ENCODE measurements around the gene APOBEC4. TPM values are rescaled to one million over a fixed set of nuclear protein-coding genes. Genes with fewer than 3 reads are reported as not detected.
A peak's percentile ranks its signal among the peaks of the same experiment; 100 is the strongest.

APOBEC4 gene
- total and polyA plus RNA-seq, 2 of the 13 experiments (the other 11 are each of a cell fraction or from before 2014, with no cell fraction given) = not detected

GRCh38 chr1:183699616-183700160 is 46.6 kb upstream of the APOBEC4 start (continued):
- 0 out of 2 replicates have a peak, but pooled peaks have one; percentile 46 for TF ChIP-seq ZNF329 (CRISPR knock-in tag; IDR thresholded peaks at IDR 0.05; ENCODE audit: low read depth)
- no peak for TF ChIP-seq ZNF142 (CRISPR knock-in tag; IDR thresholded peaks at IDR 0.05)
- peak; percentile 66; the same call in 1 of the 2 replicates for TF ChIP-seq MLX (CRISPR knock-in tag; IDR thresholded peaks at IDR 0.05)
- TF ChIP-seq DPF2 (CRISPR knock-in tag; IDR thresholded peaks at IDR 0.05; ENCODE audit: borderline replicate concordance, low read depth) = peak; percentile 96
- no peak for TF ChIP-seq ZNF234 (CRISPR knock-in tag; conservative IDR thresholded peaks at IDR 0.05)
- peak; percentile 20; the same call in 1 of the 2 replicates for TF ChIP-seq ZSCAN25 (CRISPR knock-in tag; IDR thresholded peaks at IDR 0.05)
- no peak for TF ChIP-seq ZNF678 (CRISPR knock-in tag; IDR thresholded peaks at IDR 0.05)
- TF ChIP-seq NCOA2 (CRISPR knock-in tag; IDR thresholded peaks at IDR 0.05) = peak; percentile 95
- peak; percentile 97 for TF ChIP-seq PHF21A (CRISPR knock-in tag; IDR thresholded peaks at IDR 0.05)
- TF ChIP-seq KLF9 (CRISPR knock-in tag; IDR thresholded peaks at IDR 0.05; ENCODE audit: low read depth) = 0 out of 2 replicates have a peak, but pooled peaks have one; percentile 59
- TF ChIP-seq ZNF792 (CRISPR knock-in tag; IDR thresholded peaks at IDR 0.05) = peak; percentile 90
- TF ChIP-seq HOXA7 (CRISPR knock-in tag; IDR thresholded peaks at IDR 0.05) = no peak
- TF ChIP-seq ZHX2 (IDR thresholded peaks at IDR 0.05; ENCODE audit: low read depth) = no peak
- TF ChIP-seq ZHX2 (CRISPR knock-in tag; IDR thresholded peaks at IDR 0.05; ENCODE audit: borderline replicate concordance) = no peak
- TF ChIP-seq PHB2 (IDR thresholded peaks at IDR 0.05; ENCODE audit: partially characterized antibody) = no peak
